ENCODE results near the gene TJP1. TPM values are rescaled to one million over a fixed set of nuclear protein-coding genes. Genes with fewer than 3 reads are reported as not detected.
A peak's percentile ranks its signal among the peaks of the same experiment; 100 is the strongest.
"Not testable (repeated sequence)": the region's sequence is repeated elsewhere in the genome, so short reads cannot be mapped to it uniquely, and the experiment has no call there.

Gene TJP1
- total RNA-seq, 2 donors from 2014 or later = 86.9 to 110 TPM

GRCh38 chr15:29666241-29666640, 156.0 kb downstream of the TJP1 start:
- Histone ChIP-seq H3K9me3 (no peaks in the 10 kb centered on the region), H3K36me3 (no peaks in the 10 kb centered on the region), H3K27me3 (no peaks in the 10 kb centered on the region), H3K4me1 (no peaks in the 10 kb centered on the region), H3K4me3 (no peak overlapping the region), H3K27ac (no peak overlapping the region)
- no peak for TF ChIP-seq CTCF (IDR thresholded peaks at IDR 0.05)
- no peak for DNase-seq (ENCODE audit: low spot score)

GRCh38 chr15:29665444-29666003, 156.7 kb downstream of the TJP1 start:
- Histone ChIP-seq H3K4me3 (no peak overlapping the region), H3K27ac (no peak overlapping the region), H3K9me3 (no peaks in the 10 kb centered on the region), H3K4me1 (no peaks in the 10 kb centered on the region), H3K27me3 (no peaks in the 10 kb centered on the region), H3K36me3 (no peaks in the 10 kb centered on the region)
- DNase-seq (ENCODE audit: low spot score) = no peak
- TF ChIP-seq CTCF (IDR thresholded peaks at IDR 0.05) = no peak

GRCh38 chr15:29664406-29664805, 157.9 kb downstream of the TJP1 start:
- Histone ChIP-seq H3K4me3 (no peak overlapping the region), H3K36me3 (no peaks in the 10 kb centered on the region), H3K27ac (no peak overlapping the region), H3K27me3 (no peaks in the 10 kb centered on the region), H3K4me1 (no peaks in the 10 kb centered on the region), H3K9me3 (no peaks in the 10 kb centered on the region)
- no peak for DNase-seq (ENCODE audit: low spot score)
- no peak for TF ChIP-seq CTCF (IDR thresholded peaks at IDR 0.05)

GRCh38 chr15:29657476-29657817, 164.8 kb downstream of the TJP1 start:
- H3K9me3 ChIP-seq; H3K27ac ChIP-seq; H3K27me3 ChIP-seq; H3K4me1 ChIP-seq; DNase-seq (ENCODE audit: low spot score); H3K36me3 ChIP-seq; H3K4me3 ChIP-seq: not testable (repeated sequence)

- DNase-seq (ENCODE audit: low spot score) = no peak
- H3K9me3 ChIP-seq = no peaks in the 10 kb centered on the region
- H3K27ac ChIP-seq = no peak overlapping the region
- no peak overlapping the region for H3K4me3 ChIP-seq
- no peaks in the 10 kb centered on the region for H3K27me3 ChIP-seq
- H3K4me1 ChIP-seq = no peaks in the 10 kb centered on the region
- no peak for TF ChIP-seq CTCF (IDR thresholded peaks at IDR 0.05)
- no peaks in the 10 kb centered on the region for H3K36me3 ChIP-seq
Observed at GRCh38 chr15:29656636-29657475, 165.4 kb downstream of the TJP1 start.

GRCh38 chr15:29652595-29652994, 169.7 kb downstream of the TJP1 start:
- no peaks in the 10 kb centered on the region for H3K27me3 ChIP-seq
- no peak overlapping the region for H3K4me3 ChIP-seq
- no peaks in the 10 kb centered on the region for H3K36me3 ChIP-seq
- TF ChIP-seq CTCF (IDR thresholded peaks at IDR 0.05) = no peak
- no peak overlapping the region for H3K27ac ChIP-seq
- no peaks in the 10 kb centered on the region for H3K4me1 ChIP-seq
- peak; percentile 52 for DNase-seq (ENCODE audit: low spot score)
- H3K9me3 ChIP-seq = no peaks in the 10 kb centered on the region

Measured in right atrium auricular region (tissue), 2 donors.